ENCODE data around the gene STAT2. TPM values are rescaled to one million over a fixed set of nuclear protein-coding genes. Genes with fewer than 3 reads are reported as not detected.

Gene STAT2
- total and polyA plus RNA-seq, 9 of the 15 experiments (the other 6 are each of a cell fraction or from before 2014, with no cell fraction given): 15.5 to 46.9 (median 40.1) TPM

- TF ChIP-seq UBTF (IDR thresholded peaks at IDR 0.05; ENCODE audit: borderline replicate concordance in 1 of 2, low read depth in 2 of 2, low read length in 2 of 2): no peak
- TF ChIP-seq ZNF668 (CRISPR knock-in tag; IDR thresholded peaks at IDR 0.05): 0 out of 2 replicates have a peak, but pooled peaks have one; percentile 32
- TF ChIP-seq ZC3H8 (IDR thresholded peaks at IDR 0.05): 0 out of 2 replicates have a peak, but pooled peaks have one; percentile 42
- no peak for TF ChIP-seq ZNF407 (IDR thresholded peaks at IDR 0.05; ENCODE audit: low read depth)
- peak in 1 of 3 experiments; percentile 94; a peak in 2 of 6 replicates for TF ChIP-seq ZBTB11 (CRISPR knock-in tag; IDR thresholded peaks at IDR 0.05)
- TF ChIP-seq ZNF197 (CRISPR knock-in tag; IDR thresholded peaks at IDR 0.05; ENCODE audit: low read depth): 0 out of 2 replicates have a peak, but pooled peaks have one; percentile 10
- TF ChIP-seq HES1 (IDR thresholded peaks at IDR 0.05; ENCODE audit: low read depth): no peak
- no peak for TF ChIP-seq ELK1 (CRISPR knock-in tag; IDR thresholded peaks at IDR 0.05)
Measured at GRCh38 chr12:56336361-56337167, 23.3 kb downstream of the STAT2 start (continued).

Data from K562 (cell line).